HepG2 (cell line): ENCODE measurements around the gene ING5.

Experiments used
- POLR2A ChIP-seq, 2 experiments: IDR thresholded peaks; 2 replicates each; pipeline ENCODE4 v1.6.1; 2011; ENCODE audit warnings: low read depth in 2 of 2, low read length in 2 of 2, mild to moderate bottlenecking in 1 of 2, moderate library complexity in 1 of 2; ENCODE audit not compliant: insufficient read depth in 1 of 2
- TF ChIP-seq, protein P1 (sequence below): sonication (generic); formaldehyde crosslinking; IDR thresholded peaks from 2 replicates; pipeline ENCODE4 v1.4.0; 2020; ENCODE audit warnings: missing genetic modification reagents
- TF ChIP-seq, protein P2 (sequence below): sonication (generic); formaldehyde crosslinking; IDR thresholded peaks from 2 replicates; pipeline ENCODE4 v1.5.0; 2020; ENCODE audit warnings: mild to moderate bottlenecking, missing genetic modification reagents, moderate library complexity

DNA sequence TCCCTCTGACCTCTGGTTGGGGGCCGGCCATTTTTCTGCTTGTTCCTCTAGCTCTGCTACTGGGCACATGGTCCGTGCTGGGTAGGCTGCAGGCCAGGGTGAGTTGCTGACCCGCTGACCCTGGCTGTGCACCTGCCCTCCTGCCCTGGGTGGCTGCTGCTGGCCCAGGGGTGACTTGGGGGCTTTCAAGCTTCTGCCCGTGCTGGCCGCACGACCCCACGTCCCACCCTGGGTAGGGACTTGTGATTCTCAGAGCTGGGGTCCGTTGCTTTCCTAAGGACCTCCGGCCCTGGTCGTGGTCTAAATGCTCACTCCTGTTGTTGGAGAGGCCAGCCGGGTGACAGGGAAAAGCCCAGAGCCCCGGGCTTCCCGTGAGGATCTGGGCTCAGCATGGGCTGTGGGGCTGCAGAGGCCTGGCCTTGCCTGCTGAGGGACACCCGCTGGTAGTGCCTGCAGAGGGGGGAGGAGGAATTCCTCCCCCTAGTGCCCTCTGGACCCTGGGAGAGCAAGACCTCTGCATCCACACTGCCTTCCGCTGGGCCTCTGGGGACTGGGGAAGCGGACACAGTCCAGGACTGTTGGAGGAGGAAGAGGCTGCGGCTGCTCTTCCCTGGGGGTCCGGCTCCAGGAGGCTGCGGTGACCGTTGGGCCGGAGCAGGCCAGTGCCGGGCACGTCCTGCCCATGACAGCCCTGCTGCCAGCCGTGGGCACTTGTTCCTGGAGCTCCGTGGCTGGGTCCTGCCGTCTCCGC lies 68.5 kb downstream of the ING5 start:
- TF ChIP-seq, protein P1, sequence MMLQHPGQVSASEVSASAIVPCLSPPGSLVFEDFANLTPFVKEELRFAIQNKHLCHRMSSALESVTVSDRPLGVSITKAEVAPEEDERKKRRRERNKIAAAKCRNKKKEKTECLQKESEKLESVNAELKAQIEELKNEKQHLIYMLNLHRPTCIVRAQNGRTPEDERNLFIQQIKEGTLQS (CRISPR knock-in tag) = no peak; the same call in 1 of the 2 replicates
- TF ChIP-seq POLR2A (IDR thresholded peaks at IDR 0.05; ENCODE audit: insufficient read depth in 1 of 2, low read depth in 2 of 2, low read length in 2 of 2) = peak in 1 of 2 experiments; percentile 99; a peak in 2 of 4 replicates
- TF ChIP-seq, protein P2, sequence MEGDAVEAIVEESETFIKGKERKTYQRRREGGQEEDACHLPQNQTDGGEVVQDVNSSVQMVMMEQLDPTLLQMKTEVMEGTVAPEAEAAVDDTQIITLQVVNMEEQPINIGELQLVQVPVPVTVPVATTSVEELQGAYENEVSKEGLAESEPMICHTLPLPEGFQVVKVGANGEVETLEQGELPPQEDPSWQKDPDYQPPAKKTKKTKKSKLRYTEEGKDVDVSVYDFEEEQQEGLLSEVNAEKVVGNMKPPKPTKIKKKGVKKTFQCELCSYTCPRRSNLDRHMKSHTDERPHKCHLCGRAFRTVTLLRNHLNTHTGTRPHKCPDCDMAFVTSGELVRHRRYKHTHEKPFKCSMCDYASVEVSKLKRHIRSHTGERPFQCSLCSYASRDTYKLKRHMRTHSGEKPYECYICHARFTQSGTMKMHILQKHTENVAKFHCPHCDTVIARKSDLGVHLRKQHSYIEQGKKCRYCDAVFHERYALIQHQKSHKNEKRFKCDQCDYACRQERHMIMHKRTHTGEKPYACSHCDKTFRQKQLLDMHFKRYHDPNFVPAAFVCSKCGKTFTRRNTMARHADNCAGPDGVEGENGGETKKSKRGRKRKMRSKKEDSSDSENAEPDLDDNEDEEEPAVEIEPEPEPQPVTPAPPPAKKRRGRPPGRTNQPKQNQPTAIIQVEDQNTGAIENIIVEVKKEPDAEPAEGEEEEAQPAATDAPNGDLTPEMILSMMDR (CRISPR knock-in tag) = peak; percentile 66
